Ovary (tissue), 9 donors: ENCODE results near the gene SLC1A4. TPM values are rescaled to one million over a fixed set of nuclear protein-coding genes. Genes with fewer than 3 reads are reported as not detected.

Source experiments
- DNase-seq, 5 donors: peaks; one replicate each; pipeline ENCODE4 v3.0.0-alpha.2; 2019 to 2020
- H3K27ac ChIP-seq, 2 donors: fragments of 200-600 bp; one replicate each; pipeline versions ENCODE4 v1.5.1 to v1.8.0; 2019 to 2022
- H3K27me3 ChIP-seq: fragments of 200-600 bp; one replicate; pipeline ENCODE4 v1.8.0; 2022
- H3K36me3 ChIP-seq: fragments of 200-600 bp; sonication (generic); one replicate; pipeline ENCODE4 v1.5.1; 2019
- H3K4me1 ChIP-seq: one replicate; pipeline ENCODE4 v1.8.1; 2013; ENCODE audit warnings: mild to moderate bottlenecking, moderate library complexity; ENCODE audit not compliant: insufficient read depth
- H3K4me3 ChIP-seq: fragments of 200-600 bp; sonication (generic); one replicate; pipeline ENCODE4 v1.5.1; 2017
- H3K9me3 ChIP-seq, 2 donors: fragments of 200-600 bp in 1 of 2; sonication (generic) in 1 of 2; one replicate each; pipeline versions ENCODE4 v1.5.1 to v1.8.1; 2013 to 2019; ENCODE audit warnings: mild to moderate bottlenecking in 1 of 2, moderate library complexity in 1 of 2
- EP300 ChIP-seq: sonication (generic); formaldehyde crosslinking; IDR thresholded peaks from one replicate; pipeline ENCODE4 v1.6.1; 2017; ENCODE audit warnings: antibody characterized with exemption
- POLR2A ChIP-seq: fragments of 450-650 bp; IDR thresholded peaks from one replicate; pipeline ENCODE4 v1.6.1; 2017; ENCODE audit warnings: antibody characterized with exemption, mild to moderate bottlenecking, moderate library complexity
- WGBS, 3 donors: extraction: QIAGEN DNeasy Blood & Tissue Kit in 1 of 3; methylation state at CpG; one replicate each; pipeline versions ENCODE4 v1.1.5 to v1.1.7; 2013 to 2017; 5-methylcytosine and 5-hydroxymethylcytosine counted together
- intact Hi-C, 4 donors: fragments of 100-400 bp; cut with DNase I; formaldehyde crosslinking; loops; one replicate each; pipeline versions ENCODE4 v1.11.0 to v1.15.1; 2022 to 2023
- polyA plus RNA-seq, 2 donors: library from polyadenylated mRNA; stranded (reverse); fragments of 200-250 nt in 1 of 2; fragments of 350-450 nt in 1 of 2; fragmentation: Illumina TruSeq in 1 of 2; extraction: RNeasy Lipid Tissue Mini Kit (QIAGEN cat#74804) in 1 of 2; gene quantifications; one replicate each; pipeline ENCODE4 v1.2.3, GENCODE V29; 2013 to 2014
- total RNA-seq, 7 donors: library from RNA; depleted of rRNA in 2 of 7; stranded (reverse); fragments of >200 nt in 2 of 7; fragmentation: NEBNext Ultra II Directional in 3 of 7; extraction: Animal tissue kit (Norgen Biotek cat#: 25700) in 3 of 7; gene quantifications; one replicate each; pipeline versions ENCODE4 v1.1.0 to v1.2.4, GENCODE V29; 2016 to 2023
- TF ChIP-seq, protein P1 (sequence below), 3 donors: fragments of 450-650 bp in 2 of 3; fragments of 200-600 bp in 1 of 3; IDR thresholded peaks; one replicate each; pipeline versions ENCODE4 v1.5.1 to v1.8.0; 2016 to 2022; ENCODE audit warnings: antibody characterized with exemption in 3 of 3, mild to moderate bottlenecking in 1 of 3
- donor health status: DM: no; HTN: no; CAD: no; lungs with moderate emphysema.
- donor health status: DM: no; HTN: no; CAD: no.
- donor health status: Bipolar disorder and iron deficiency.
- donor health status: DM: yes; HTN: yes; CAD: no.
- donor health status: DM: no; HTN: no; CAD: no.
- donor health status: DM: yes; HTN: yes; CAD: no.

Gene SLC1A4
- total and polyA plus RNA-seq, 9 donors, result 5.3 to 51.1 (median 21.3) TPM

DNA sequence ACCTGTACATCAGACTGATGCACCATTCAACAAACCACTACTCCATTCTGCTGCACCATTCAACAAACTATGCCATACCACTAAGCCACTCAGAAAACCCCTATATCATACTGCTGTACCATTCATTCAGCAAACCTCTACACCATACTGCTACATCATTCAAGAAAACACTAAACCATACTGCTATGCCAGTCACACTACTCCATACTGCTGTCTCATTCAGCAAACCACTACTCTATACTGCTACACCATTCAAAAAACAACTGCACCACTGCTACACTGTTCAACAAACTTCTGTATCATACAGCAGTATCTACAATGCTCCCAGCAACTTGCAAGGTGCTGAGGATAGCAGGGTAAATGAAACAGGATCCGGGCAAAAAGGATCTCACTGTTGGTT lies 12.9 kb upstream of the SLC1A4 start:
- Histone ChIP-seq H3K4me1 (peaks cover 4% of the 10 kb centered on the region), H3K27ac (no peak overlapping the region), H3K9me3 (no peaks in the 10 kb centered on the region), H3K4me3 (no peak overlapping the region), H3K27me3 (no peaks in the 10 kb centered on the region), H3K36me3 (no peaks in the 10 kb centered on the region)
- intact Hi-C loops, result no loop called here
- 86 to 100% (median 87%) methylated on average over 1 of the region's 1 CpG for WGBS, 3 donors
- DNase-seq, result no peak
- no peak for TF ChIP-seq EP300

DNA sequence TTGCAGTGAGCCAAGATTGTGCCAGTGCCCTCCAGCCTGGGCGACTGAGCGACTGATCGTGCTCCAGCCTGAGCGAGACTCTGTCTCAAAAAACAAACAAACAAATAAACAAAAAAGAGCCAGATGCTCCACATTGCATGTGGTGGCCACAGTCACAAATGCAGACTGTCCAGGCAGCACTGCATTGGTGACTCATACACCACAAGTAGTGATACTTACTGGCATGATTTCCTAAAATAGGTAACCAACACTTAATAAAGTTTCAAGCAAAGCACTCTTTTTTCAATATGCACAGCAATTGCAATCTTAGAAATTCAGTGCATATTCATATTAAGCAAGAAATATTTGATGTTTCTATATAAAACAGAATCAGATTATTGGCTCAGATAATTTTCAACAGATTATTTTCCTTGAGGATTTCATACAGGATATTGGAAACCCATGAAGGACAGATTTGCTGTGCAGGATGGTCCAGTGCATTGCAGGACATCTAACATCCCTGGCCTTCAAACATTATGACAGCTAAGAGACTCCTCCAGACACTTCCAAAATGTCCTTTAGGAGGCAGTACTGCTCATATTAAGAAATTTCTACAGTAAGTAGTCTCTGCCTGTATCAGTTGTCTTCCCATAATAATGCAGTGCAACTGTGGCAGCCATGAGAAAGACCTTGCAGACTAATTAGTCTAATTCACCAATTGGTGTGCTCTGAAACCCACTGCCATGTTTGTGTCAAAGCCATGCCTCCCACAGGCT lies 10.5 kb upstream of the SLC1A4 start:
- intact Hi-C loops, result no loop called here
- Histone ChIP-seq H3K27ac (no peak overlapping the region), H3K36me3 (no peaks in the 10 kb centered on the region), H3K27me3 (no peaks in the 10 kb centered on the region), H3K4me3 (no peak overlapping the region), H3K9me3 (no peaks in the 10 kb centered on the region), H3K4me1 (peaks cover 4% of the 10 kb centered on the region)
- WGBS, 3 donors, result 92 to 95% (median 95%) methylated on average over 4 of the region's 4 CpGs
- TF ChIP-seq, protein P1, sequence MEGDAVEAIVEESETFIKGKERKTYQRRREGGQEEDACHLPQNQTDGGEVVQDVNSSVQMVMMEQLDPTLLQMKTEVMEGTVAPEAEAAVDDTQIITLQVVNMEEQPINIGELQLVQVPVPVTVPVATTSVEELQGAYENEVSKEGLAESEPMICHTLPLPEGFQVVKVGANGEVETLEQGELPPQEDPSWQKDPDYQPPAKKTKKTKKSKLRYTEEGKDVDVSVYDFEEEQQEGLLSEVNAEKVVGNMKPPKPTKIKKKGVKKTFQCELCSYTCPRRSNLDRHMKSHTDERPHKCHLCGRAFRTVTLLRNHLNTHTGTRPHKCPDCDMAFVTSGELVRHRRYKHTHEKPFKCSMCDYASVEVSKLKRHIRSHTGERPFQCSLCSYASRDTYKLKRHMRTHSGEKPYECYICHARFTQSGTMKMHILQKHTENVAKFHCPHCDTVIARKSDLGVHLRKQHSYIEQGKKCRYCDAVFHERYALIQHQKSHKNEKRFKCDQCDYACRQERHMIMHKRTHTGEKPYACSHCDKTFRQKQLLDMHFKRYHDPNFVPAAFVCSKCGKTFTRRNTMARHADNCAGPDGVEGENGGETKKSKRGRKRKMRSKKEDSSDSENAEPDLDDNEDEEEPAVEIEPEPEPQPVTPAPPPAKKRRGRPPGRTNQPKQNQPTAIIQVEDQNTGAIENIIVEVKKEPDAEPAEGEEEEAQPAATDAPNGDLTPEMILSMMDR (IDR thresholded peaks at IDR 0.05), result no peak
- TF ChIP-seq POLR2A (no peak), EP300 (no peak)
- no peak for DNase-seq

DNA sequence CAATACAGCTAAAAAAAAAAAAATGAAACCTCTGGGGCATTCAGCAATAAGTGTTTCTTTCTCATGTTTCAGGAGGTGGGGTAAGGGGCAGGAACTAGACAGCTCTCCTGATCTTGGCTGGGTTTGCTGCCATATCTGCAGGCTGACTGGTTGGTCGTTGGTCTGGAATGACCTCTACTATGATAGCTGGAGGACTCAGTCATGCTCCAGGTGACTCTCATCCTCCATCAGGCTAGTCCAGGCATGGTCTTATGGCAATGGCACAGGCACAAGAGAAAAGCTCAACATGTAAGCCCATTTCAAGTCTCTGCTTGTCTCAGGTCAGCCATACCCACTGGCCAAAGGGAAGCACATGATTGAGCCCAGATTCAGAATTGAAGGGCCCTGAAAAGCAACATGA lies 9.5 kb upstream of the SLC1A4 start:
- intact Hi-C loops, result no loop called here
- H3K27me3 ChIP-seq, result no peaks in the 10 kb centered on the region
- no peak for TF ChIP-seq EP300
- H3K4me3 ChIP-seq, result no peak overlapping the region
- no peaks in the 10 kb centered on the region for H3K9me3 ChIP-seq
- peaks cover 4% of the 10 kb centered on the region for H3K4me1 ChIP-seq
- no peak for DNase-seq
- no peak overlapping the region for H3K27ac ChIP-seq
- H3K36me3 ChIP-seq, result no peaks in the 10 kb centered on the region
- WGBS, 3 donors, result 29 to 70% (median 37%) methylated on average over 1 of the region's 1 CpG

DNA sequence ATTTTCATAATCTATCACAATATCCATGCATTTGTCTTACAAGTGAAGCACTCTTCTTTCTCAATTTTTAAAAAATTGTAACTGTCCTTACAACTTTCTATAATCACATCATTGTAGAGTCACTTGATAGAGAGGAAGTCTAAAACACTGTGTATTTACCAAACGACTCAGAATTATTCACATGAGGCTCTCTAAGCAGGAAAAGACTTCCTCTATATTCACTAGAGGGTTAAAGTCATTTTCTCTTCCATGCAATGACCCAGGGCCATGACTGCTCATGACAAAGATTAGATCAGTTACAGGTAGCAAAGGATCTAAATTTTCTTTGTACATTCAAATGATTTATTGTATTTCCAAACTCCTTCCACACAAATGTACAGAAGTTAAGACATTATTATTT lies 9.0 kb upstream of the SLC1A4 start:
- Histone ChIP-seq H3K27ac (no peak overlapping the region), H3K36me3 (no peaks in the 10 kb centered on the region), H3K27me3 (no peaks in the 10 kb centered on the region), H3K9me3 (no peaks in the 10 kb centered on the region), H3K4me1 (peaks cover 3% of the 10 kb centered on the region), H3K4me3 (no peak overlapping the region)
- 57 to 68% (median 64%) methylated on average over 1 of the region's 1 CpG for WGBS, 3 donors
- TF ChIP-seq POLR2A (no peak), EP300 (no peak)
- TF ChIP-seq, protein P1 (IDR thresholded peaks at IDR 0.05), result no peak
- intact Hi-C loops, result no loop called here
- DNase-seq, result no peak

DNA sequence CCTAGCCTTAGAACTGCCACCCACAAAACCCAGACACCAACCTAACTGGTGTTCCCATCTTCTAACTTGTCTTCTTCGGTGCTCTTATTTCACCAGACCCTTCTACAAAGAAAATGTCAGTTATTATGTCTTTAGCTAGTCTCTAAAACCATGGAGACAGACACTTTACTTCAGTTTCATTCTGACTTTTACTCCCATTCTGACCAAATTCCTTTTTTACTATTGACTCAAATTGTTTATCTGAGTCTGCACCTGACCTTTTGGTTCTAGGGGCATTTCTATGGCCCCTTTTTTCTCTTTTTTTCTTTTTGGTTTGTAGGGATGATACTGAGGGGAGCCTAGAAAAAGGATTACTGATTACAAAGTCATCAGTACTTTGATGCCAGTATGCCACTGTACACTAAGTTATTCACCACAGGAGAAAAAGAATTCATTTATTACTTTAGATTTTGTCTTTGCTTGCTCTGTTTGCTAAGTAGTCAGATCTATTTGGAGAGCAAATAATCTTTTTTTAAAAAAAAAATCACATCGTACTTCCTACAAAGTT lies 6.8 kb upstream of the SLC1A4 start:
- Histone ChIP-seq H3K4me1 (no peaks in the 10 kb centered on the region), H3K27ac (no peak overlapping the region), H3K36me3 (no peaks in the 10 kb centered on the region), H3K27me3 (no peaks in the 10 kb centered on the region), H3K9me3 (no peaks in the 10 kb centered on the region), H3K4me3 (no peak overlapping the region)
- intact Hi-C loops, result no loop called here
- TF ChIP-seq, protein P1 (IDR thresholded peaks at IDR 0.05), result no peak
- TF ChIP-seq EP300 (no peak), POLR2A (no peak)
- 73 to 79% (median 75%) methylated on average over 2 of the region's 2 CpGs for WGBS, 3 donors
- no peak for DNase-seq
